ENCODE measurements around the gene LUZP1.

Gene LUZP1

GRCh38 chr1:23080885-23081284, 87.8 kb downstream of the LUZP1 start:
- DNase-seq: no peak

- DNase-seq: no peak
These were observed 89.6 kb downstream of the LUZP1 start for GRCh38 chr1:23079025-23079424.

GRCh38 chr1:23074012-23074411, 94.6 kb downstream of the LUZP1 start:
- DNase-seq: no peak

- DNase-seq: no peak
These were observed 99.0 kb downstream of the LUZP1 start for GRCh38 chr1:23069675-23070074.

GRCh38 chr1:23069149-23069548, 99.5 kb downstream of the LUZP1 start:
- DNase-seq: no peak

GRCh38 chr1:23066075-23066474, 102.6 kb downstream of the LUZP1 start:
- no peak for DNase-seq

GRCh38 chr1:23065385-23065784, 103.3 kb downstream of the LUZP1 start:
- DNase-seq: no peak

GRCh38 chr1:23062271-23062670, 106.4 kb downstream of the LUZP1 start:
- DNase-seq: no peak

- no peak for DNase-seq
These were observed 111.4 kb downstream of the LUZP1 start for GRCh38 chr1:23057301-23057700.

GRCh38 chr1:23051290-23051909, 117.3 kb downstream of the LUZP1 start:
- DNase-seq: no peak

- no peak for DNase-seq
These were observed 118.5 kb downstream of the LUZP1 start for GRCh38 chr1:23050201-23050600.

- no peak for DNase-seq
These were observed 124.6 kb downstream of the LUZP1 start for GRCh38 chr1:23044035-23044434.

- DNase-seq: no peak
These were observed 128.1 kb downstream of the LUZP1 start for GRCh38 chr1:23040509-23040908.

- no peak for DNase-seq
These were observed 129.3 kb downstream of the LUZP1 start for GRCh38 chr1:23039308-23039826.

GRCh38 chr1:23037081-23037740, 131.4 kb downstream of the LUZP1 start:
- no peak for DNase-seq

- DNase-seq: no peak
These were observed 132.7 kb downstream of the LUZP1 start for GRCh38 chr1:23035823-23036452.

Measured in NCI-H1048 (cell line).